GM12878 (cell line): Measurements from ENCODE around the gene OLA1.

ENCODE experiments used
- CHD2 ChIP-seq: IDR thresholded peaks from 2 replicates; pipeline ENCODE4 v1.6.1; 2011; ENCODE audit warnings: low read depth, low read length, improper control_type of control experiment, borderline replicate concordance
- CTCF ChIP-seq, 3 experiments: IDR thresholded peaks in 2 of 3; conservative IDR thresholded peaks in 1 of 3; 2 replicates each; pipeline ENCODE4 v1.5.1; 2011; ENCODE audit warnings: low read depth in 3 of 3, low read length in 3 of 3, mild to moderate bottlenecking in 3 of 3, control low read depth in 2 of 3, moderate library complexity in 2 of 3, inconsistent platforms in 1 of 3, mixed read lengths in 1 of 3; ENCODE audit not compliant: control insufficient read depth in 2 of 3, insufficient read depth in 1 of 3; ENCODE audit errors: extremely low read depth in 1 of 3
- GABPA ChIP-seq: IDR thresholded peaks from 2 replicates; pipeline ENCODE4 v1.6.1; 2014; ENCODE audit warnings: antibody characterized with exemption, low read depth, mild to moderate bottlenecking, inconsistent platforms
- KDM1A ChIP-seq: fragments of 200-600 bp; sonication (generic); IDR thresholded peaks from 2 replicates; pipeline ENCODE4 v1.6.1; 2016; ENCODE audit warnings: borderline replicate concordance
- POLR2A ChIP-seq: IDR thresholded peaks from 2 replicates; pipeline ENCODE4 v1.6.1; 2011; ENCODE audit warnings: low read depth, mild to moderate bottlenecking, low read length
- SP1 ChIP-seq: IDR thresholded peaks from one replicate; pipeline ENCODE4 v1.6.1; 2011; ENCODE audit warnings: low read depth, low read length
- STAT3 ChIP-seq: IDR thresholded peaks from 2 replicates; pipeline ENCODE4 v1.6.1; 2011; ENCODE audit warnings: low read depth, low read length, improper control_type of control experiment
- YY1 ChIP-seq: IDR thresholded peaks from 2 replicates; pipeline ENCODE4 v1.6.1; 2011; ENCODE audit warnings: low read depth, mild to moderate bottlenecking, low read length
- TF ChIP-seq, protein P1 (sequence below): IDR thresholded peaks from 2 replicates; pipeline ENCODE4 v1.6.1; 2012; ENCODE audit warnings: mild to moderate bottlenecking, low read depth, low read length

- no peak for TF ChIP-seq CHD2
- TF ChIP-seq YY1 = no peak
- TF ChIP-seq STAT3 = no peak
- TF ChIP-seq POLR2A = no peak
- no peak for TF ChIP-seq GABPA
- TF ChIP-seq CTCF (IDR thresholded peaks at IDR 0.05 in 2 of 3, conservative IDR thresholded peaks at IDR 0.05 in 1 of 3; ENCODE audit: control insufficient read depth in 2 of 3, extremely low read depth in 1 of 3, insufficient read depth in 1 of 3, low read depth in 3 of 3, low read length in 3 of 3) = no peak
- TF ChIP-seq SP1 = no peak
- TF ChIP-seq KDM1A = no peak
- TF ChIP-seq, protein P1, sequence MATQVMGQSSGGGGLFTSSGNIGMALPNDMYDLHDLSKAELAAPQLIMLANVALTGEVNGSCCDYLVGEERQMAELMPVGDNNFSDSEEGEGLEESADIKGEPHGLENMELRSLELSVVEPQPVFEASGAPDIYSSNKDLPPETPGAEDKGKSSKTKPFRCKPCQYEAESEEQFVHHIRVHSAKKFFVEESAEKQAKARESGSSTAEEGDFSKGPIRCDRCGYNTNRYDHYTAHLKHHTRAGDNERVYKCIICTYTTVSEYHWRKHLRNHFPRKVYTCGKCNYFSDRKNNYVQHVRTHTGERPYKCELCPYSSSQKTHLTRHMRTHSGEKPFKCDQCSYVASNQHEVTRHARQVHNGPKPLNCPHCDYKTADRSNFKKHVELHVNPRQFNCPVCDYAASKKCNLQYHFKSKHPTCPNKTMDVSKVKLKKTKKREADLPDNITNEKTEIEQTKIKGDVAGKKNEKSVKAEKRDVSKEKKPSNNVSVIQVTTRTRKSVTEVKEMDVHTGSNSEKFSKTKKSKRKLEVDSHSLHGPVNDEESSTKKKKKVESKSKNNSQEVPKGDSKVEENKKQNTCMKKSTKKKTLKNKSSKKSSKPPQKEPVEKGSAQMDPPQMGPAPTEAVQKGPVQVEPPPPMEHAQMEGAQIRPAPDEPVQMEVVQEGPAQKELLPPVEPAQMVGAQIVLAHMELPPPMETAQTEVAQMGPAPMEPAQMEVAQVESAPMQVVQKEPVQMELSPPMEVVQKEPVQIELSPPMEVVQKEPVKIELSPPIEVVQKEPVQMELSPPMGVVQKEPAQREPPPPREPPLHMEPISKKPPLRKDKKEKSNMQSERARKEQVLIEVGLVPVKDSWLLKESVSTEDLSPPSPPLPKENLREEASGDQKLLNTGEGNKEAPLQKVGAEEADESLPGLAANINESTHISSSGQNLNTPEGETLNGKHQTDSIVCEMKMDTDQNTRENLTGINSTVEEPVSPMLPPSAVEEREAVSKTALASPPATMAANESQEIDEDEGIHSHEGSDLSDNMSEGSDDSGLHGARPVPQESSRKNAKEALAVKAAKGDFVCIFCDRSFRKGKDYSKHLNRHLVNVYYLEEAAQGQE = no peak
Measured at GRCh38 chr2:174106736-174107135, 141.6 kb downstream of the OLA1 start.
